ENCODE measurements around the gene OOSP3. TPM values are rescaled to one million over a fixed set of nuclear protein-coding genes. Genes with fewer than 3 reads are reported as not detected.
"Not testable (repeated sequence)": the region's sequence is repeated elsewhere in the genome, so short reads cannot be mapped to it uniquely, and the experiment has no call there.

Gene OOSP3
- total and polyA plus RNA-seq, 12 donors, result not detected

DNA sequence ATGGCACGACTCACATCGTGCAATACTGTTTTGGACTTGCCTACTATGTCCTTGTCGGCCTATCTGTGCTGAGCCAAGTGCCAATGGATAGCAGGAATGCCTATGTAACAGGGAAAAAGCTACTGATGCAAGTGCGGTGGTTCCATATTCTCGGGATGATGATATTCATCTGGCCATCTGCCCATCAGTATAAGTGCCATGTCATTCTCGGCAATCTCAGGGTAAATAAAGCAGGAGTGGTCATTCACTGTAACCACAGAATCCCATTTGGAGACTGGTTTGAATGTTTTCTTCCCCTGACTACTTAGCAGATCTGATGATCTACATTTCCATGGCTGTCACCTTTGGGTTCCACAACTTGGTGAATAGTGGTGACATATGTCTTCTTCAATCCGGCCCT, 20.1 kb downstream of the OOSP3 start:
- Histone ChIP-seq H3K27ac (no peak overlapping the region), H3K4me3 (no peak overlapping the region), H3K27me3 (no peaks in the 10 kb centered on the region), H3K4me1 (replicated peaks in 1 of 2) (no peaks in the 10 kb centered on the region), H3K9me3 (replicated peaks in 1 of 3) (no peaks in the 10 kb centered on the region), H3K36me3 (replicated peaks in 1 of 2) (no peaks in the 10 kb centered on the region)
- intact Hi-C loops (cut with DNase I), result no loop called here
- no peak for TF ChIP-seq POLR2A (IDR thresholded peaks at IDR 0.05)
- TF ChIP-seq, protein P1, sequence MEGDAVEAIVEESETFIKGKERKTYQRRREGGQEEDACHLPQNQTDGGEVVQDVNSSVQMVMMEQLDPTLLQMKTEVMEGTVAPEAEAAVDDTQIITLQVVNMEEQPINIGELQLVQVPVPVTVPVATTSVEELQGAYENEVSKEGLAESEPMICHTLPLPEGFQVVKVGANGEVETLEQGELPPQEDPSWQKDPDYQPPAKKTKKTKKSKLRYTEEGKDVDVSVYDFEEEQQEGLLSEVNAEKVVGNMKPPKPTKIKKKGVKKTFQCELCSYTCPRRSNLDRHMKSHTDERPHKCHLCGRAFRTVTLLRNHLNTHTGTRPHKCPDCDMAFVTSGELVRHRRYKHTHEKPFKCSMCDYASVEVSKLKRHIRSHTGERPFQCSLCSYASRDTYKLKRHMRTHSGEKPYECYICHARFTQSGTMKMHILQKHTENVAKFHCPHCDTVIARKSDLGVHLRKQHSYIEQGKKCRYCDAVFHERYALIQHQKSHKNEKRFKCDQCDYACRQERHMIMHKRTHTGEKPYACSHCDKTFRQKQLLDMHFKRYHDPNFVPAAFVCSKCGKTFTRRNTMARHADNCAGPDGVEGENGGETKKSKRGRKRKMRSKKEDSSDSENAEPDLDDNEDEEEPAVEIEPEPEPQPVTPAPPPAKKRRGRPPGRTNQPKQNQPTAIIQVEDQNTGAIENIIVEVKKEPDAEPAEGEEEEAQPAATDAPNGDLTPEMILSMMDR (IDR thresholded peaks at IDR 0.05), result no peak
- 75 to 83% (median 80%) methylated on average over 7 of the region's 7 CpGs for WGBS, 4 donors
- DNase-seq, result no peak

DNA sequence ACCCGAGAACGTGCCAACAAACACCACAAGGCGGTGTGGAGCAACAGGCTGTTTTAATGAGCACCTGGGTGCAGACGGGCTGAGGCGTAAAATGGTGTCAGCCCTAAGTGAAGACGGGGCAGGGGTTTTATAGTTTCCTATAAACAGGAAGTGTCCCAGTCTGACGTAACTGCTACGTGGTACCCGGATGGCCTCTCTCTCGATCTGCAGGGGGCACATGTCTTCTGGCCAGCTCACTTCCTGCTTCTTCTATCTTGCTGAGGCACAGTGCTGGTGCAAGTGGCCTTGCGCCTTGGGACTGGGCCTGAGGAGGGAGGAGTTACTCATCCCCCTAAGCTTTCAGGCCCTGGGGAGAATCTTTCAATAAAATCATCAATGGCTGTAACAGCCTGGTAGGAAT, 20.9 kb downstream of the OOSP3 start:
- H3K27me3 ChIP-seq, result no peaks in the 10 kb centered on the region
- TF ChIP-seq, protein P1 (IDR thresholded peaks at IDR 0.05), result no peak
- no peak for TF ChIP-seq POLR2A (IDR thresholded peaks at IDR 0.05)
- H3K9me3 ChIP-seq (replicated peaks in 1 of 3), result no peaks in the 10 kb centered on the region
- no peaks in the 10 kb centered on the region for H3K36me3 ChIP-seq (replicated peaks in 1 of 2)
- no peak overlapping the region for H3K4me3 ChIP-seq
- no peaks in the 10 kb centered on the region for H3K4me1 ChIP-seq (replicated peaks in 1 of 2)
- intact Hi-C loops (cut with DNase I), result no loop called here
- no peak overlapping the region for H3K27ac ChIP-seq
- WGBS, 4 donors, result 70 to 77% (median 73%) methylated on average over 9 to 11 of the region's 11 CpGs
- no peak for DNase-seq

DNA sequence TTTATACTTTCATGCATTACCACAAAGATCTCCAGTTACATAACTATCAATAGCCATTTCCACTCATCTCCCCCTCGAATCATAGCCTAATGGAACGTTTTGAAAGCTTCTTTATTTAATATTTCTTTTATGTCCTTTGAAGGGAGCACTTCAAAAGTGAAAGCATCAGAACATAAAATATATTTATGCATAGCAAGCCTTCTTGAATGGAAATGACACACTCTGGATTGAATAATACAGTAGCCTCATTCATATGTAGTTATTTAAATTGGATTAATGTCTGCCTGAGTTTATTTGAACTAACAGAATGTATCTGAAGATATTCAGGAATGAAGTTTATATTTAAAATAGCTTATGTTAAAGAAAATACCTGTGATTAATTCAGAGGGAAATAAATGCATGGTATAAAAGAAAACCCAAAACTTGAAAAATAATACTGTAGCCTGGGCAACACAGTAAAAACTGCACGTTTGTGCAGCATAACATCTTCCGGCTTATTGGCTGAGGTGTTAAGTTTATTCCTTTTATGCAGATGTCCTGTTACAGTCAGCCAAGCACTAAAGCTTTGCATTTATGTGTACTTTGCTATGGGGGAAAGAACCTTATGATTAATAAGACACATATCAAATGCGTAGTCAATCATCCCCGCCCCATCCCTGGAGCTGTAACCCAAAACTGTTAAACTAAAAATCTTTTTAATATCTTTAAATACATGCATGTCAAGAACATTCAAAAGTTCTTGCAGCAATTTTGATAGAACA, 22.0 kb downstream of the OOSP3 start:
- WGBS, 4 donors, result 62 to 73% (median 66%) methylated on average over 6 of the region's 6 CpGs
- Histone ChIP-seq H3K27ac (no peak overlapping the region), H3K36me3 (replicated peaks in 1 of 2) (no peaks in the 10 kb centered on the region), H3K4me1 (replicated peaks in 1 of 2) (no peaks in the 10 kb centered on the region), H3K27me3 (no peaks in the 10 kb centered on the region), H3K9me3 (replicated peaks in 1 of 3) (no peaks in the 10 kb centered on the region), H3K4me3 (no peak overlapping the region)
- intact Hi-C loops (cut with DNase I), result no loop called here
- TF ChIP-seq, protein P1 (IDR thresholded peaks at IDR 0.05), result no peak
- DNase-seq, result no peak

DNA sequence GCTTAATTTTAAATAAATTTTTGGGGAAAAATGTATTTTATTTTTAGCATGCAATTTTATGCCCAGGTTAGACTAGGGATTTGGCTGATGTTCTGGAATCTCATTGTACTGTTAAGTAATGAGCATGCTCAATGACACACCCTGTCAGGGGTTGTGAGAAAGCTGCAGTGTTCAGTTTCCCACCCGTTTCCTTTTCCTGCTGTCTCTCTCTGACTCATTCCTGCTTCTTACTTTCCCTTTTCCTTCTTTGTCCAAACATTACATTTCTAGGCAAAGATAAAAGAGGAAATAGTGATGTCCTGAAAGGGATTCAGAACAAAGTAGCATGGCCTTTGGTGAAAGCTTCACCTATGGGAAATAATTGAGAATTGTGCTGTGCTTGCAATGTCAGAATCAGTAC, 22.7 kb downstream of the OOSP3 start:
- no peaks in the 10 kb centered on the region for H3K4me1 ChIP-seq (replicated peaks in 1 of 2)
- no peaks in the 10 kb centered on the region for H3K36me3 ChIP-seq (replicated peaks in 1 of 2)
- WGBS, 4 donors, result 18 to 27% (median 21%) methylated on average over 1 of the region's 1 CpG
- no peaks in the 10 kb centered on the region for H3K27me3 ChIP-seq
- no peak overlapping the region for H3K27ac ChIP-seq
- intact Hi-C loops (cut with DNase I), result no loop called here
- TF ChIP-seq POLR2A (IDR thresholded peaks at IDR 0.05), result no peak
- TF ChIP-seq, protein P1 (IDR thresholded peaks at IDR 0.05), result no peak
- H3K4me3 ChIP-seq, result no peak overlapping the region
- no peaks in the 10 kb centered on the region for H3K9me3 ChIP-seq (replicated peaks in 1 of 3)
- peak in 1 of 7 donors; percentile 67 for DNase-seq

DNA sequence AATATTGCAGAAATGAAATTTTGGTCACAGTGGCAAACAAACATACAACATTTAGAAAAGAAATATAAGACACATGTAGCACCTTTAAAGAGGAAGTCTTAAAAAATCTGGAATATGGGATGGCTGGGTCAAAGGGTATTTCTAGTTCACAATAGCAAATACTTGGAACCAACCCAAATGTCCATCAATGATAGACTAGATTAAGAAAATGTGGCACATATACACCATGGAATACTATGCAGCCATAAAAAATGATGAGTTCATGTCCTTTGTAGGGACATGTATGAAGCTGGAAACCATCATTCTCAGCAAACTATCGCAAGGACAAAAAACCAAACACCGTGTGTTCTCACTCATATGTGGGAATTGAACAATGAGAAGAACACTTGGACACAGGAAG, 25.0 kb downstream of the OOSP3 start:
- H3K4me1 ChIP-seq (replicated peaks in 1 of 2), result not testable (repeated sequence)

More for the DNA sequence above, 25.0 kb downstream of the OOSP3 start:
- H3K27ac ChIP-seq; H3K4me3 ChIP-seq; H3K36me3 ChIP-seq (replicated peaks in 1 of 2); intact Hi-C loops (cut with DNase I); H3K9me3 ChIP-seq (replicated peaks in 1 of 3); H3K27me3 ChIP-seq; DNase-seq: not testable (repeated sequence)
- WGBS, 4 donors, result 66 to 100% (median 91%) methylated on average over 2 of the region's 2 CpGs
